H1 (cell line): ENCODE results near the gene INPPL1. TPM values are rescaled to one million over a fixed set of nuclear protein-coding genes. Genes with fewer than 3 reads are reported as not detected.

Experiments
- ASH2L ChIP-seq: fragments of 200-600, 300-600 bp; sonication (generic); IDR thresholded peaks from one replicate; pipeline ENCODE4 v1.7.1; 2017; ENCODE audit warnings: low read length
- ATF2 ChIP-seq: IDR thresholded peaks from 2 replicates; pipeline ENCODE4 v1.6.1; 2012; ENCODE audit warnings: low read length, inconsistent platforms
- CEBPB ChIP-seq: IDR thresholded peaks from 2 replicates; pipeline ENCODE4 v1.6.1; 2012; ENCODE audit warnings: low read depth, low read length
- CHD1 ChIP-seq: IDR thresholded peaks from 2 replicates; pipeline ENCODE4 v1.6.1; 2012; ENCODE audit warnings: low read depth, low read length, improper control_type of control experiment
- CTBP2 ChIP-seq: IDR thresholded peaks from 2 replicates; pipeline ENCODE4 v1.7.0; 2011; ENCODE audit warnings: borderline replicate concordance, mild to moderate bottlenecking, moderate library complexity, mixed read lengths, low read length; ENCODE audit not compliant: insufficient read depth, insufficient read length
- E2F6 ChIP-seq: IDR thresholded peaks from 2 replicates; pipeline ENCODE4 v1.6.1; 2012; ENCODE audit warnings: inconsistent platforms
- EGR1 ChIP-seq: IDR thresholded peaks from 2 replicates; pipeline ENCODE4 v1.6.1; 2011; ENCODE audit warnings: low read depth, low read length, borderline replicate concordance
- FOSL1 ChIP-seq: IDR thresholded peaks from 2 replicates; pipeline ENCODE4 v1.6.1; 2011; ENCODE audit warnings: mild to moderate bottlenecking, low read depth, low read length, moderate library complexity; ENCODE audit not compliant: insufficient read depth
- JUND ChIP-seq: IDR thresholded peaks from 2 replicates; pipeline ENCODE4 v1.6.1; 2011; ENCODE audit warnings: mild to moderate bottlenecking, improper control_type of control experiment, low read length
- KDM1A ChIP-seq: fragments of 200-600, 300-600 bp; sonication (generic); IDR thresholded peaks from 2 replicates; pipeline ENCODE4 v1.7.1; 2016; ENCODE audit warnings: mild to moderate bottlenecking, low read length, borderline replicate concordance
- PHF8 ChIP-seq: fragments of 200-600 bp; sonication (generic); conservative IDR thresholded peaks from 2 replicates; pipeline ENCODE4 v1.7.1; 2012; ENCODE audit warnings: low read depth, mild to moderate bottlenecking, inconsistent platforms, low read length, moderate library complexity
- POLR2A ChIP-seq, 2 experiments: IDR thresholded peaks; 1 replicate in 1 of 2; 2 replicates in 1 of 2; pipeline ENCODE4 v1.6.1; 2011; ENCODE audit warnings: low read depth in 2 of 2, low read length in 2 of 2, mild to moderate bottlenecking in 2 of 2; ENCODE audit errors: control extremely low read depth in 1 of 2
- POU5F1 ChIP-seq: IDR thresholded peaks from 2 replicates; pipeline ENCODE4 v1.6.1; 2011; ENCODE audit warnings: low read depth, mild to moderate bottlenecking, low read length, moderate library complexity
- SIN3A ChIP-seq, 2 experiments: IDR thresholded peaks in 1 of 2; conservative IDR thresholded peaks in 1 of 2; 2 replicates each; pipeline ENCODE4 v1.6.1; 2011 to 2012; ENCODE audit warnings: low read length in 2 of 2, improper control_type of control experiment in 1 of 2, low read depth in 1 of 2, mild to moderate bottlenecking in 1 of 2
- SIRT6 ChIP-seq: IDR thresholded peaks from one replicate; pipeline ENCODE4 v1.7.1; 2012; ENCODE audit warnings: low read length, inconsistent platforms
- SP1 ChIP-seq: IDR thresholded peaks from 2 replicates; pipeline ENCODE4 v1.6.1; 2011; ENCODE audit warnings: low read depth, low read length
- SP4 ChIP-seq: IDR thresholded peaks from 2 replicates; pipeline ENCODE4 v1.6.1; 2012; ENCODE audit warnings: low read length, inconsistent platforms
- TAF1 ChIP-seq: IDR thresholded peaks from 2 replicates; pipeline ENCODE4 v1.6.1; 2011; ENCODE audit warnings: mild to moderate bottlenecking, low read depth, low read length
- TAF7 ChIP-seq: optimal IDR thresholded peaks from 2 replicates; pipeline ENCODE3; 2011; ENCODE audit warnings: low read depth, mild to moderate bottlenecking, inconsistent platforms, low read length, moderate library complexity, borderline replicate concordance
- TBP ChIP-seq: IDR thresholded peaks from 2 replicates; pipeline ENCODE4 v1.6.1; 2011; ENCODE audit warnings: low read depth, low read length, improper control_type of control experiment
- polyA plus RNA-seq, 7 experiments: library from polyadenylated mRNA; depleted of rRNA in 3 of 7; stranded (reverse) in 5 of 7; unstranded in 2 of 7; fragments of >200 nt in 5 of 7; fragments of 200-250 nt in 2 of 7; gene quantifications; 1 replicate in 5 of 7; 2 replicates in 1 of 7; 4 replicates in 1 of 7; pipeline versions ENCODE4 v1.2.1 to v1.2.3, GENCODE V29; 2011 to 2013; ENCODE audit warnings: missing spikeins in 2 of 7, mixed read lengths in 2 of 7
- total RNA-seq: library from RNA; stranded (reverse); fragmentation: NEBNext Ultra II Directional; extraction: Animal tissue kit (Norgen Biotek cat#: 25700); gene quantifications from 2 replicates; pipeline ENCODE4 v1.2.1, GENCODE V29; 2021
- TF ChIP-seq, protein P1 (sequence below): IDR thresholded peaks from 2 replicates; pipeline ENCODE4 v1.6.1; 2011; ENCODE audit warnings: low read depth, mild to moderate bottlenecking, low read length; ENCODE audit not compliant: insufficient read depth

The INPPL1 gene
- total and polyA plus RNA-seq, 2 of the 8 experiments (the other 6 are each of a cell fraction or from before 2014, with no cell fraction given): 54.5 to 79.5 TPM

DNA sequence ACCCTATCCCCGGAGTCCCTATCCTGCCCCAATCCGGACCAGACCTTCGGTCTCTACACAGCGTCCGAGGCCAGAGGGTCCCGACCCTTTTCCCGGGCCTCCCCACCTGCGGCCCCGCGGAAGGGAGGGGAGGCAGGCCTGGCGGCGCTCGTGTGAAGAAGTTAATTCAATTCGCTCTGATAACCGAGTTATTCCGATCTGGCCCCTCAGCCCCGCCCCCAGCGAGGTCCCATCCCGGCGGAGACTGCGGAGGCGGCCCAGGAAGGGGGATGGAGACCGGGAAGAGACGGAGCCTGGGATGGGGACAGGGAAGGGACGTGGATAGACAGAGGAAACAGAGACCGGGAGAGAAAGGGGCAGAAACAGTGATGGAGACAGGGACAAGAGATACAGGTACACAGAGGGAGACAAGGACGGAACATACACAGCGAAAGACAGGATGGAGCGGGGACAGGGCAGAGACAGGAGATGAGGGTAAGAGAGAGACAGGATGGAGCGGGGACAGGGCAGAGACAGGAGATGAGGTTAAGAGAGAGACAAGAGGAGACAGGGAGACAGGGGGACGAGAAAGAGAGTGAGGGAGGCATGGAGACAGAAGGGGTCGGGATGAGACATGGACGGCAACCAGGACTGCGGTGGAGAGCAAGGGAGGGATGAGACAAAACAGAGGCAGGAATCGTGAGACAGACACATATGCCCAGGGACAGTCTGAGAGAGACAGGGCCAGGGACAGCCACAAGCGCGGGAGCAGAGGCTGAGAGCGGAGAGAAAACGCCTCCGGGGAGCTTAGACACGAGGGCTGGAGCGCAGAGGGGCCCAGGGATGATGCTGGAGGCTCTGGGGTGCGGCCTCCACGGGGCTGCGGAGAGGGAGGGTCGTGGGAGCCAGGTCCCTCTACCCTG lies 20.0 kb downstream of the INPPL1 start (continued):
- TF ChIP-seq SP4 (no peak), ASH2L (peak; percentile 81), PHF8 (no peak), KDM1A (peak; percentile 61; the same call in 1 of the 2 replicates), ATF2 (no peak), TBP (no peak), TAF7 (no peak), EGR1 (peak; percentile 3; the same call in 1 of the 2 replicates), FOSL1 (no peak), SP1 (no peak; the same call in 1 of the 2 replicates), TAF1 (no peak), JUND (no peak), CTBP2 (peak; percentile 43), POLR2A (IDR thresholded peaks at IDR 0.05; ENCODE audit: control extremely low read depth in 1 of 2, low read depth in 2 of 2, low read length in 2 of 2) (no peak), SIRT6 (no peak), CHD1 (no peak), SIN3A (conservative IDR thresholded peaks at IDR 0.05 in 1 of 2, IDR thresholded peaks at IDR 0.05 in 1 of 2; ENCODE audit: low read depth in 1 of 2, low read length in 2 of 2) (peak in 1 of 2 experiments; percentile 58; a peak in 2 of 4 replicates), E2F6 (peak; percentile 84), POU5F1 (no peak), CEBPB (no peak)
- TF ChIP-seq, protein P1, sequence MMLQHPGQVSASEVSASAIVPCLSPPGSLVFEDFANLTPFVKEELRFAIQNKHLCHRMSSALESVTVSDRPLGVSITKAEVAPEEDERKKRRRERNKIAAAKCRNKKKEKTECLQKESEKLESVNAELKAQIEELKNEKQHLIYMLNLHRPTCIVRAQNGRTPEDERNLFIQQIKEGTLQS: no peak
